Subcutaneous abdominal adipose tissue (tissue), 5 donors: Measurements from ENCODE around the gene GPR155.

Experiments
- H3K27ac ChIP-seq: one replicate; pipeline ENCODE4 v1.7.0; 2013; ENCODE audit warnings: low read depth, mild to moderate bottlenecking, inconsistent platforms, low read length, moderate library complexity
- H3K27me3 ChIP-seq, 5 donors: one replicate each; pipeline ENCODE4 v1.7.0; 2013; ENCODE audit warnings: low read length in 5 of 5, inconsistent platforms in 1 of 5; ENCODE audit not compliant: control insufficient read depth in 5 of 5, insufficient read depth in 4 of 5
- H3K36me3 ChIP-seq, 5 donors: one replicate each; pipeline ENCODE4 v1.7.0; 2013; ENCODE audit warnings: low read length in 5 of 5; ENCODE audit not compliant: control insufficient read depth in 5 of 5, insufficient read depth in 5 of 5
- H3K4me1 ChIP-seq, 5 donors: one replicate each; pipeline ENCODE4 v1.7.0; 2013; ENCODE audit warnings: low read length in 5 of 5, mild to moderate bottlenecking in 3 of 5, moderate library complexity in 1 of 5; ENCODE audit not compliant: control insufficient read depth in 5 of 5, insufficient read depth in 5 of 5
- H3K4me3 ChIP-seq, 5 donors: one replicate each; pipeline ENCODE4 v1.7.0; 2013; ENCODE audit warnings: low read length in 5 of 5, low read depth in 1 of 5
- H3K9ac ChIP-seq, 5 donors: one replicate each; pipeline ENCODE4 v1.7.0; 2013; ENCODE audit warnings: low read length in 5 of 5, mild to moderate bottlenecking in 4 of 5, moderate library complexity in 3 of 5
- H3K9me3 ChIP-seq, 5 donors: one replicate each; pipeline ENCODE4 v1.7.0; 2013; ENCODE audit warnings: low read length in 5 of 5; ENCODE audit not compliant: control insufficient read depth in 5 of 5
- donor health status: healthy.
- donor health status: healthy.
- donor health status: healthy.
- donor health status: healthy.
- donor health status: healthy.

The GPR155 gene

DNA sequence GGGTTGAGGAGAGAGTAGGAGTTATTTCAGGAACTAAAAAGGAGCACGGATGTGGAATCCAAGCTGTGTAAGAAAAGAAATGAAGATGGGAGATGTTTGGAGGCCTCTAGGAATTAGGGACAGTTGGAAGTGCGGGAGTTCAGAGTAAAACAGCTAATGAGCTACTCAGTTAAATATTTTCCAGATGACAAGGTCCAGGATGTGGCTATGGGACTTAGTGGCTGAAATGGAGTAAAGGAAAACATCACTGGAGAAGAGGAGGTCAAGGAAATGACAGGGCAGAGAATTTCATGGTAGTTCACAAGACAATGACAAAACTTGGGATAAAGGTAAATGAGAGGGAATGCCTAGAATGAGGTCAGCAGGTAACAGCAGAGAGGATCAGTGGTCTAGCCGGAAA lies 13.0 kb downstream of the GPR155 start:
- Histone ChIP-seq H3K27ac (no peak overlapping the region), H3K4me3 (no peak overlapping the region), H3K27me3 (no peaks in the 10 kb centered on the region), H3K9ac (no peak overlapping the region), H3K9me3 (no peaks in the 10 kb centered on the region), H3K36me3 (peaks cover 0 to 4% (median 3%) of the 10 kb centered on the region in 5 donors), H3K4me1 (no peaks in the 10 kb centered on the region)

DNA sequence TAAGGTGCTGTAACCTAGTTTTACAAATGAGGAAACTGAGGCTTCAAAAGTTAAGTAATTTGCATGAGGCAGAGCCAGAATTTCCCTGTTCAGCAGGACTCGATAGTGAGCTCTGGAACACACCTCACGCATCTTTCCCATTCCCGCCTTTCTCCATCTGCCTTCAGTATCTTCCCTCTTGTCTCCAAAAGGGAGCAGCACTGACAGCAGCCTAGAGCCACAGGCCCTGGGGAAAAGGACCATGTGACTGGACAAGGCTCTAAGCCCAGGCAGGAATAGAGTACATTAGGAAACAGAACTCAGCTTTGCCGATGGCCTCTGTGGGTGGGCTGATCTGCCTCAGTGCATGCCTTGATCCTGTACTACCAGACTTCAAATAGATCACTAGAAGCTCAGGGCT lies 21.5 kb downstream of the GPR155 start:
- no peak overlapping the region for H3K27ac ChIP-seq
- H3K9me3 ChIP-seq: no peaks in the 10 kb centered on the region
- peaks cover 0 to 14% (median 4%) of the 10 kb centered on the region in 5 donors for H3K36me3 ChIP-seq
- no peak overlapping the region for H3K9ac ChIP-seq
- no peaks in the 10 kb centered on the region for H3K27me3 ChIP-seq
- H3K4me1 ChIP-seq: peaks cover 0 to 3% (median 0%) of the 10 kb centered on the region in 5 donors
- no peak overlapping the region for H3K4me3 ChIP-seq

GRCh38 chr2:174461221-174461620 lies 25.6 kb downstream of the GPR155 start:
- H3K4me3 ChIP-seq: no peak overlapping the region
- no peak overlapping the region for H3K9ac ChIP-seq
- H3K36me3 ChIP-seq: peaks cover 4 to 16% (median 8%) of the 10 kb centered on the region in 5 donors
- H3K4me1 ChIP-seq: peaks cover 0 to 3% (median 0%) of the 10 kb centered on the region in 5 donors
- no peaks in the 10 kb centered on the region for H3K27me3 ChIP-seq
- H3K27ac ChIP-seq: no peak overlapping the region
- H3K9me3 ChIP-seq: no peaks in the 10 kb centered on the region

DNA sequence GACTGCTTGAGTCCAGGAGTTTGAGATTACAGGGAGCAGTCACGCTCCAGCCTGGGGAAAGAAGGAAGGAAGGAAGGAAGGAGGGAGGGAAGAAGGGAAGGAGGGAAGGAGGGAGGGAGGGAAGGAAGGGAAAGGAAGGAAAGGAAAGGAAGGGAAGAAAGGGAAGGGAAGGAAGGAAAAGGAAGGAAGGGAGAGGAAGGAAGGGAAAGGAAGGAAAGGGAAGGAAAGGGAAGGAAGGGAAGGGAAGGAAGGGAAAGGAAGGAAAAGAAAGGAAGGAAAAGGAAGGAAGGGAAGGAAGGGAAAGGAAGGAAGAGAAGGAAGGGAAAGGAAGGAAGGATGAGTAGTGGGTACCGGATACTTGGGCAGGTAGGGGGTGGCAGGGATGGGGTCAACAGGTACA lies 32.3 kb downstream of the GPR155 start:
- Histone ChIP-seq H3K9me3 (no peaks in the 10 kb centered on the region), H3K36me3 (peaks cover 2 to 27% (median 8%) of the 10 kb centered on the region in 5 donors), H3K27me3 (no peaks in the 10 kb centered on the region), H3K4me1 (no peaks in the 10 kb centered on the region), H3K9ac (no peak overlapping the region), H3K4me3 (no peak overlapping the region), H3K27ac (no peak overlapping the region)

- no peak overlapping the region for H3K27ac ChIP-seq
- H3K4me3 ChIP-seq: no peak overlapping the region
- no peaks in the 10 kb centered on the region for H3K9me3 ChIP-seq
- H3K9ac ChIP-seq: no peak overlapping the region
- H3K27me3 ChIP-seq: no peaks in the 10 kb centered on the region
- peaks cover 0 to 21% (median 3%) of the 10 kb centered on the region in 5 donors for H3K36me3 ChIP-seq
- H3K4me1 ChIP-seq: peaks cover 0 to 1% (median 0%) of the 10 kb centered on the region in 5 donors
These were observed 36.6 kb downstream of the GPR155 start for GRCh38 chr2:174450021-174450816.

DNA sequence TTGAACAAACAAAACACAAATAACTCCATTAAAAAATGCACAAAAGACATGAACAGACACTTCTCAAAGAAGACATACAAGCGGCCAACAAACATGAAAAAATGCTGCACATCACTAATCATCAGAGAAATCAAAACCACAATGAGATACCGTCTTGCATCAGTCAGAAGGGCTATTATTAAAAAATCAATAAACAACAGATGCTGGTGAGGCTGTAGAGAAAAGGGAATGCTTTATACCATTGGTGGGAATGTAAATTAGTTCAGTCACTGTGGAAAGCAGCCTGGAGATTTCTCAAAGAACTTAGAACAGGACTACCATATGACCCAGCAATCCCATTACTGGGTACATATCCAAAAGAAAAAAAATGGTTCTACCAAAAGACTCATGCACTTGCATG lies 37.8 kb downstream of the GPR155 start:
- H3K9me3 ChIP-seq: no peaks in the 10 kb centered on the region
- no peak overlapping the region for H3K27ac ChIP-seq
- peaks cover 0 to 7% (median 0%) of the 10 kb centered on the region in 5 donors for H3K4me1 ChIP-seq
- H3K9ac ChIP-seq: no peak overlapping the region
- peaks cover 0 to 25% (median 0%) of the 10 kb centered on the region in 5 donors for H3K36me3 ChIP-seq
- H3K27me3 ChIP-seq: no peaks in the 10 kb centered on the region
- H3K4me3 ChIP-seq: no peak overlapping the region

- H3K9ac ChIP-seq: no peak overlapping the region
- peaks cover 0 to 10% (median 5%) of the 10 kb centered on the region in 5 donors for H3K4me1 ChIP-seq
- no peaks in the 10 kb centered on the region for H3K27me3 ChIP-seq
- H3K9me3 ChIP-seq: no peaks in the 10 kb centered on the region
- H3K36me3 ChIP-seq: peaks cover 0 to 37% (median 0%) of the 10 kb centered on the region in 5 donors
- H3K27ac ChIP-seq: no peak overlapping the region
- H3K4me3 ChIP-seq: no peak overlapping the region
These were observed 40.3 kb downstream of the GPR155 start for GRCh38 chr2:174446531-174446930.

GRCh38 chr2:174445248-174445647 lies 41.6 kb downstream of the GPR155 start:
- H3K27me3 ChIP-seq: no peaks in the 10 kb centered on the region
- H3K9me3 ChIP-seq: no peaks in the 10 kb centered on the region
- no peak overlapping the region for H3K27ac ChIP-seq
- no peak overlapping the region for H3K4me3 ChIP-seq
- peaks cover 0 to 38% (median 0%) of the 10 kb centered on the region in 5 donors for H3K36me3 ChIP-seq
- H3K4me1 ChIP-seq: peaks cover 0 to 10% (median 5%) of the 10 kb centered on the region in 5 donors
- H3K9ac ChIP-seq: no peak overlapping the region

DNA sequence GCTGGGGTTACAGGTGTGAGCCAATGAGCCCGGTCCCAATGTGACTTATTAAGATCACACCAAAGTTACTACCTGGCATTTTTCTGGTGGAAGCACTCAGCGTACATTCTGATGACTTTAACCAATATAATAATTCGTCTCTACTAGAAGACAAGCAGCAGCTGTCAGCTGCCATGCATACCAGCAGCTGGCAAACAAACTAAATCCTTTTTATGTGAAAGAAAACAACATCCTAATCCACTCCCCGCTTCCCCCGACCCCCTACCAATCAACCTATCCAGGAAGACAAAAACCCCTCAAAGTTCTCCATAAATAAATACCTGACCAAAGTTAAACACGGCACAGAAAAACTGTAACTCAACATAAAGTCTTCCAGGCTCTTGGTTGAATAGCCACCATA lies 42.1 kb downstream of the GPR155 start:
- Histone ChIP-seq H3K36me3 (peaks cover 0 to 33% (median 0%) of the 10 kb centered on the region in 5 donors), H3K4me3 (no peak overlapping the region), H3K27ac (no peak overlapping the region), H3K9me3 (no peaks in the 10 kb centered on the region), H3K4me1 (peaks cover 0 to 10% (median 5%) of the 10 kb centered on the region in 5 donors), H3K9ac (no peak overlapping the region), H3K27me3 (no peaks in the 10 kb centered on the region)
